Measurements from ENCODE around the gene MCM5.

- TF ChIP-seq CTCF (IDR thresholded peaks at IDR 0.05; ENCODE audit: insufficient read depth, low read depth, low read length) (no peak), EZH2 (IDR thresholded peaks at IDR 0.05; ENCODE audit: insufficient read depth, low read length) (no peak)
Measured at GRCh38 chr22:35467681-35468434, 67.9 kb downstream of the MCM5 start.
